C1 segment of cervical spinal cord (tissue), 14 donors: Measurements from ENCODE around the gene EZR.

Source experiments
- DNase-seq, 14 donors: peaks; one replicate each; lab custom pipeline; 2025; lab: John Stamatoyannopoulos, UW

EZR gene

DNA sequence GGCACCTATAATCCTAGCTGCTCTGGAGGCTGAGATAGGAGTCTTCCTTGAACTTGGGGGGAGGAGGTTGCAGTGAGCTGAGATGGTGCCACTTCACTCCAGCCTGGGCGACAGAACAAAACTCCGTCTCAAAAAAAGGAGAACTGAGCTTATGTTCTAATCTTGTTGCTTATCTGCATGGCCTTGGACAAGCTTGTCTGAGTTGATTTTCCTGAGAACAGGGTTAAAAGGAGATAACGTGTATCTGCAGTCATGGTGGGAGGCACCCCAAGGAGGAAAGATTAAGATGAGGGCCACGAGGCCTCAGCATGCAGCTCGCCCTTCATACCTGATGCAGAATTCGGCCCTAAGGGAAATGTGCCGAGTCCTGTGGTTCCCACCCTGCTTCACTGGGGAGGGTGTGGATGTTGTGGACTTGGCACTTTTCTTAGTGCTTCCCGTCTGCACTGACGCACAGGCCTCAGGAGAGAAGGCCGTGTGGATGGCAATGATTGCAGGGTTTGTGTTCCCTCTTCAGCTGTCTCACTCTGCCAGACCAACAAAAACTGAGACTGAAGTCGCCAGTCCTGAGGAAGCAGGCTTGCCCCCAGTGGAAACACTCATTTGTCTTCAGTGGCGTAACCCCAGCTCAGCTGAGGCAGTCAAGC, 56.3 kb downstream of the EZR start:
- DNase-seq: peak in 2 of 14 donors; percentile 18 to 70

DNA sequence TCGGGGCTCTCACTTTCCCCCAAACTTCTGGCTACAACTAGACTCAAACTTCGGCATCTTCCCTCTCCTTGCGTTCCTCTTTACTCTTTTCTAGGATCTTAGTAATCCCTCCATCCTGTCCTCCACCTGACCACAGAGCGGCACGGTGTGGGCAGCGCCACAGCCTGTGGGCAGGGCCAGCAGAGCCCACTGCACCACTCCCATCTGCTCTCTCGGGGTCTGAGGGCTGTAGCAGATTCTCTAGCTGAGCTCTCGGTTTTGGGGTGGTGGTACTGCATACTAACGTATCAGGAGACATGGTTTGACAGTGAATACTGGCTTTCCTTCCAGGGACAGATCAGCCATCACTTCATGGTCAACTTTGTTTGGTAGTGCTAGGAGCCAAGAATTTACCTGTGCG, 57.4 kb downstream of the EZR start:
- no peak for DNase-seq

DNA sequence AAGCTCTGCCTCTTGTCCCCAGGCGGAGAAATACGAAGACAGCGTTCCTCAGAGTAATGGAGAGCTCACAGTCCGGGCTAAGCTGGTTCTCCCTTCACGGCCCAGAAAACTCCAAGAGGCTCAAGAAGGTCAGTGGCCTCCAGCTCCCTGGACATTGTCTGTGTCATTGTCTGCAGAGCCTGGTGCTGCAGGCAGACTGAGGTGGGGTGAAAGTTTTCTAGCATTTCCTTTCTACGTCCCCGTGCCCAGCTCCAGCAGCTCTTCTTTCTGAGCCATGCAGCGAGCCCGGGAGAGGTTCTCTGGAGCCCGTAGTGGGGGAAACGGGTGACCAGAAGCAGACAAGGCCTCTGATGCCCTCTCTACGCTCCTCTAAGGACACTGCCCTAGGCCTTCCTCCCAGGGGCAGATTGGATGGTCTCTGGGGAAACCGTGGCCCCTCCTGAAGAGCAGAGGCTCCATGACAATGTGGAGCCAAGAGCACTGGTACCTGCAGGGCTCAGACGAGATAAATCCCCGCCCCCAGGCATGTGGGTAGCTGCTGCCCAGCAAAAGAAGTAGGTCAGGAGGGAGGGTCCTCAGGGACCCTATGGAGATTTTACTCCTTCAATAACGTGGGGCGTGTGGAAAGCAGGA, 58.4 kb downstream of the EZR start:
- DNase-seq: no peak

DNA sequence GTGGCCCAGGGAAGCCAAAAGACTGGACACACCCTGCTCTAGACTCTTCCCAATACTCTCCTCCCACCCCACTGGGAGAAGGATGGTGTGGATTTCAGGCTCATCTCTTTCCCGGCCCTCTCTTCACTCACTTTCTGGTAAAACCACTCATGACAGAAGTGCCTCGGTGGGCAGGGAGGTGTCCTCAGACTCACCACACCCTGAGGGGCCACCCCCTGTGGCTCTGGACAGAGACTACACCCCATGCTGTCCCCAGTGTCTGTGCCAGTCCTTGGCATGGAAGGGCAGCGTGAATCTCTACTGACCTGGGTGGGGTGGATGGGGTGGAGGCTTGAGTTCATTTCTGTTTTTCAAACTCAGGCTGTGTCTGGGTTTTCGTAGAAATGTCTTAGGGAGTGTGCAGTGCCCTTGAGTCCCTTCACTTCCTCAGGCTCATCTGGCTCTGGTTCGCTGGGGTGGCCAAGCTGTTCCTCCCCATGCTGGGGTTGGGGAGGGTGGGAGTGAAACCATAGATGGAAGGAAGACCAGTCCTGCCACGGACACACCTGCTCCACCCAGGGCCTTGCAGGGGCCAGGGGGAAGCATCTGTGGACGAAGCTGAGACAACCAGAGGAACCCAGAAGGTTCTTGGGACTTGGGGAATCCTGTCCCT, 59.1 kb downstream of the EZR start:
- no peak for DNase-seq

DNA sequence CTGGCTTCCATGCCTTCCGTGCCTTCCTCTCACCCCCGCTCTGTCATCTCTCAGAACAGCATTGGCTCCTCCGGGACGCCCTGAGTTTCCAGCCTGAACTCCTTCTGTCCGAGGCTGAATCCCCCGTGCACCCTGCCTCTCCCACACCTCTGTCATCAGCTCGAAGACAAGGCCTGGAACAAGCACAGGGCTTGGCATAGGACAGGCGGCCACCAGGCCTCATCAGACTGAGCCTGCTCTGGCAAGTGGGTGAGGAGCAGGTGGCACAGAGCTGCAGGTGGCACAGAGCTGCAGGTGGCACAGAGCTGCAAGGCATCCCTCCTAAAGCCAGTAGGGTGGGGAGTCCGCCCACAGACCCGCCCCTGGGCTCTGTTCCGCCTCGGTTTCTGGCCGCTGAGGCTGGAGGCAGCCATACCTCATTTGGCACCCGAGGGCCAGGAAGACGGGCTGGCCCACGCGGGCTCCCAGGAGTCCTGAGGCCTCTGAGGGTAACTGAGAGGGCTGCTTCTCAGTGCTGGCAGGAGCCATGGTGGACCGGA, 60.2 kb downstream of the EZR start:
- peak in 1 of 14 donors; percentile 92 for DNase-seq

DNA sequence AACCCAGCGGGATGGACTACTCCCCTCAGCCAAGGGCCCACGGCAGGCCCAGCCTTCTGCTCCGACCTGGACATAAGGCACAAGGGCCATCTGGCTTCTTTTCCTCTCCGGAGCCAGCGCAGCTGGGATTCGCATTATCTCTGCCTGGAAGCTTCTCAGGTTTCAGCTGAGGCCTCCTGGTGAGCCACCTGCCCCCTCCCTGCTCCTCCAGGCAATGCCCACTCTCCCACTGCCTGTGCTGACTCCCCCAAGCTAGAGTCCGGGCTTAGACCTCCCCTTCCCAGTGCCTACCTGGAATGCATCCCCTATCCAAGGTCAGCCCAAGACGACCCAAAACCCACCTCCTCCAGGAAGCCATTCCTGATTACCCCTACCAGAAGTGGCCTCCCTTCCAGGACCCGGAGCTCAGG, 60.7 kb downstream of the EZR start:
- DNase-seq: peak in 1 of 14 donors; percentile 77

DNA sequence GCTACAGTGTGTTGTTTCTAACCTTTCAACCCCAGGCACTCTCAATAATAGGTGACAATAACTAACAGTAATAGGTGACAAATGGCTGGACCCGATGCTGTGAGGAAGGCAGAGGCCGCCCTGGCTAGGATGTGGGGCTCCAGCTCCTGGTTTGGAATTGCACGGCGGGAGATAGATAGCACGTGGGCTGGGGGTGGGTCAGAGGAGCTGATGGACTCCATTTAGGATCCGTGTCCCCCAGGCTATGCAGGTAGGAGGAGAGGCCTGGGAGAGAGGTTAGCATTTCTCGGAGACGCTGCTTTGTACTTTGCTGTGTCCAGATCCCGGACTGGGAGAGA, 61.4 kb downstream of the EZR start:
- peak in 1 of 14 donors; percentile 21 for DNase-seq

DNA sequence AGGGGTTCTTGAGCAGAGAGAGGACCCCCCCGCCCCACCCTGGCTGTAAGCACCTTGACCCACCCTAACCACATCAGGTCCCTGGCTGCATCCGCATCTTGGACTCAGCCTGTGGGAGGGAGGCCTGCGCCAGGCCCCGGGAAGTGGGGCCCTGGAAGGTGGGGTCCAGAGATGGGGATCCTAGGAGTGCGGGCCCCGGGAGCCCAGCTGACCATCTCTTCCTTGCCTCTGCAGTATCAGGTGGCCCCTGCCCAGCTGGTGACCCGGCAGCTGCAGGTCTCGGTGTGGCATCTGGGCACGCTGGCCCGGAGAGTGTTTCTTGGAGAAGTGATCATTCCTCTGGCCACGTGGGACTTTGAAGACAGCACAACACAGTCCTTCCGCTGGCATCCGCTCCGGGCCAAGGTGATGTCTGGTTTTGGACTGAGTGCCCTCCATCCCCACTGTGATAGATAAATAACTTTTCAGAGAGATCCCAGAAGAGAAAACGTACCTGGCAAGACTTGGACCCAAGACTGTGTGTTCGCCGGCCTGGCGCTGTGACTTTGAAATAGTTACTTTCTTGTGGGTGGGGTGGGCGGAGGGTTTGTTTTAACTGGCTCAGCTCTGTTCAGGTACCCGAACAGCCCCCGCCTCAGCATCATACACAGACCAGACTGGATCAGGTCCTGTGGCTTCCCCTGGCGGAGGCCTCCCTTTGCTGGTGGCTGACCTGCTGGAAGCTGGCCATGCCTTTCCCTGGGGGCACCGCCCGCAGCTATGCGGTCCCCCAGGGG, 62.0 kb downstream of the EZR start:
- DNase-seq: no peak

DNA sequence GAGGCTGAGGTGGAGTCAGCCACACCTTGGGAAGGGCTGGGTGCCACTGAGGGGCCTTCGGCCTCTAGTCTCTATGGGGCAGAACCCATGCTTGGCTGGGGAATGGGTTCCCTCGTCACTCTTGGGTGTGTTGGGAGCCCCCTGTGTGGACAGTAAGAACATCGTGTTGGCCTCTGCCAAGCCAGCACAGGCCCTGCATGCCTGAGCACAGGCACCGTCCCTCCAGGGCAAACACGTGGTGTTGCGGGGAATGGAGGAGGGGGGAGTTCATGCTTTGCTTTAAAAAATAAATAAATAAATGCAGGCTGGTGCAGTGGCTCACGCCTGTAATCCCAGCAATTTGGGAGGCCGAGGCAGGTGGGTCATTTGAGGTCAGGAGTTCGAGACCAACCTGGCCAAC, 63.0 kb downstream of the EZR start:
- DNase-seq: no peak

DNA sequence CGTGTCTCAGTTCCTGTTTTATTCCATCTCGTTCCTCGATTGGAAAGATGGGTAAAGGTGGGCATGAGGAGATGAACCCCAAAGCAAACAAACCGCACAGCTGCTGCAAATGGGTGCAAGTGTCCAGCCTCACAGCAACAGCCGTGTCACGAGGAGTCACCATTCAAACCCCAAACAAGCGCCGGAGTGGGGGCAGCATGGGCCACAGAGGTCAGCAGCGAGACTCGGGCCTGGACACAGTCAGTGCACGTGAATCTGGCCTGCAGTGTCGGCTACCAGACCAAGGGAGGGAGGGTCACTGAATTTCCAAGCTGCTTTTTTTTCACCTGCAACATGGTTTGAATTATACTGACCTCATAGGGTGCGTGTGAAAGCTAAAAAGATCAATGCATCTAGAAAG, 63.5 kb downstream of the EZR start:
- DNase-seq: no peak

DNA sequence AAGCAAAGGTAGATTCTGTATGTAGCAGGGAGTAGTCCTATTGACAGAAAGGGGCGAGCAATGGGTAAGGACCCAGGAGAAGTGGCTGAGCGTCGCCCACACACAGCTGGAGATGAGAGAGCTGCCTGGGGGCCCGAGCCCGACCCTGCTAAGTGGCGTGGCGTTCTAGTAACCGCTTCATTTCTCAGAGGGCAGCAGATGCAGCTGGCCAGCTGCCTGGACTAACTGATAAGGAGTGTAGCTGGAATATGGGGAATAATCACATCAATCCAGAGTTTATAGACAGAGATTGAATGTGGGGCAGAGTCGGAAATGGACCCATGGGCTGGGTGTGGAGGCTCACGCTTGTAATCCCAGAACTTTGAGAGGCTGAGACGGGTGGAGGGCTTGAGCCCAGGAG, 64.4 kb downstream of the EZR start:
- DNase-seq: no peak

DNA sequence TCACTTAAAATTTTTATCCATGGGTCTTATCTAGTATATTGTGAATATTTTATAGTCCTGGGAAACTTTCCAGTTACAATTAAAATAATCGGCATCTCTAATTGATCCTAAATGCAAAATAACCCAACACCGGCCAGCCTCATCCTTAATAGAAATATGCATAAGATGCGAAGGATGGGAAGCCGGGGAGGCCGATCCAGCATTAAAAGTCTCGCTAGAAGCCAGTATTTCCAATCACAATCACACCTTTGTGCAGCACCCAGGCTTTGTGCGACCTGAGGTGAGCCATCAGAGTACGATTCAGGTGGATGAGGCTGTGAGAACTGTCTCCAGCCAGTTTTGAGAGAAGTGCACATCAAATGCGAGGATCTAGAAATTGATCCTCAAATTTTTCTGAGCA, 65.4 kb downstream of the EZR start:
- no peak for DNase-seq

DNA sequence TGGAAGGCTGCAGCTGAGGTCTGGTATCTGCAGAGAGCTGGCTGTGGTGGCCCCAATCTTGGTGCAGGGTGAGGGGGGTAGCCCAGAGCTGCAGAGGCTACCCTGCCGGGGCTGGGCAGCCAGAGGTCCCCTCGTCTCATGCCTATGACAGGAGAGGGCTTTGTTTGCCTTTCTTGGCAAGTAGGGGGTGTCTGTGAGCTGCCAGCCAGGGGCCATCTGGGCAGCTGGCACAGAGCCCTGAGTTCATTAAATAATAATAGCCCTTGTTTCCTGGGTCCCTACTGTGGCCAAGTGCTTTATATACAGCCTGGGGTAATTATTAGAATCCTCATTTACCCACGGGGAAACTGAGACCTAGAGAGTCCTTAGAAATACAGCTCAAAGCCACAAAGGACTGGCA, 66.6 kb downstream of the EZR start:
- DNase-seq: peak in 13 of 14 donors; percentile 33 to 81 (median 75)

DNA sequence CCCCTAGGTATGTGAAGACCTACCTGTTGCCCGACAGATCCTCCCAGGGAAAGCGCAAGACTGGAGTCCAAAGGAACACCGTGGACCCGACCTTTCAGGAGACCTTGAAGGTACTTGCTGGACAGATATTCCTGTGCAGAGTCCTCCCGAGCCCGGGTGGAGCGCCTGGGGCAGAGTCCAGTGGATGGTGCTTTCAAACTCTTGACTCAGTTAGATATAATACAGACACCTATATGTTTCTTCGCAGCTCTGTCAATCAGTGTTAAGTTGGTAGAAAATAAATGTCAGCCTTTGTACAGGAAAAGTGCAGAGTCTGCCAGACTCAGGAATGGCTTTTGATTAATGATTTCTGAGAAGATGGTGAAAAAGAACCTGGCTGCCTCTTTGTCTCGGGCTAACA, 67.2 kb downstream of the EZR start:
- DNase-seq: no peak

DNA sequence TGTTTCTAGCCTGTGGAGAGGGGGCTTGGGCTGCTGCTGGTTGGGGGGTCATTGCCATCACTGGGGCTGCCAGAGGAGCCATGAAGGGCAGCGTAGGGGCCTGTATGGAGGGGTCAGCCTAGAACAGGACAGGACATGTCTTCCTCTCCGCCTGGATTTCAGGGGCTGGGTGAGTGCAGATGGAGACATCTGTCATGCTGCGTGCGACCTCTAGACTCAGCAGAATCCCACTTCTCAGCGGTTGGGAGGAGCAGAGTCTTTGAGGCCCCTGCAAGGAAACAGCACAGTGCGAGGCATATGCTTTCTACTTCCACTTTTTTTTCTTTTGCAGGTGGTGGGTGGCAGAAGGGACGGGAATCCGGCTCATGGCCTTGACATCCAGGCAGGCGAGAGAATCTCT, 67.9 kb downstream of the EZR start:
- DNase-seq: no peak

DNA sequence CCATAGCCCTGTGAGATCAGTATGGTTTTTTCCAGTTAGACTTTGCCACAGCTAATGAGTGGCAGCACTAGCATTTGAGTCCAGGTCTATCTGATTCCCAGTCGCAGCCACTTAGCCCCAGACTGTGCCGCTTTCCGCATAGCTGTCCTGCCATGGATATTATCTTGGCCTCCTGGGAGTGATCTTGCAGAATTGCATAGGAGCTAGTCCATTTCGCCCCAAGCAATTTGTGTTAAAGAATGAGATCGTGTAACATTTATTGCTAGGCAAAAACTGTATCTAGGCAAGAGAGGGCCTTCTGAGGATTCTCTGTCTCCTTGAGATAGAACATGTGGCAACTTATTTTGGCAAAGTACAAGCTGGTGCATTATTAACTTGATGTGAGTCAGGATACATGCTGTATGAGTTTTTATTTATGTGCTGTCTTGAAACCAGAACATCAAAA, 74.2 kb downstream of the EZR start:
- no peak for DNase-seq

DNA sequence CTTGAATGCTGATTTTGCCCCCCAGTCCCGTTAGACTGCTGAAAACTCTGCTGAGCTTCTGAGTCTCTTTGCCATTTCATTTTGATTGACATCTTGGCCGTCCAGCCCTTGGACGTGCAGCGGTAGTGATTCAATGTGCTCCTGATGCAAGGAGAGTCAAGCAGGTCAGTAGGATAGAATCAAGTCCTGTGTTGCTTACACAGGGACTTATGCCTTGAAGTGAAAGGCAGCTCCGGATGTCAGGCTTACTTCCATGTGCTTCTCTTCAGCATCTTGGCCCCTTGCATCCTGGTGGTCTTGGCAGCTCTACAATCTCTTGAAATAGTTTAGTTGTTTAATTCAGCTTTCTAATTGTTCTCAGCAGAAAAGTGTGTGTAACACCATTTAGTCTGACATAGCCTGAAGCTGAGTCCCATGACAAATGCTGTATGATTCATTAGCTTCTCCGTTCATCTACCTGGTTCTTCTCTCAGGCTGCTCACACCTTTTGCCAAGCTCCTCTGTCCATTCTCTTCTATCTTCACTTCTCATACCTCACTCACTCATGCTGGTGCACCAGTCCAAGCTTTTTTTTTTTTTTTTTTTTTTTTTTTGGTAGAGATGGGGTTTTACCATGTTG, 76.0 kb downstream of the EZR start:
- no peak for DNase-seq

DNA sequence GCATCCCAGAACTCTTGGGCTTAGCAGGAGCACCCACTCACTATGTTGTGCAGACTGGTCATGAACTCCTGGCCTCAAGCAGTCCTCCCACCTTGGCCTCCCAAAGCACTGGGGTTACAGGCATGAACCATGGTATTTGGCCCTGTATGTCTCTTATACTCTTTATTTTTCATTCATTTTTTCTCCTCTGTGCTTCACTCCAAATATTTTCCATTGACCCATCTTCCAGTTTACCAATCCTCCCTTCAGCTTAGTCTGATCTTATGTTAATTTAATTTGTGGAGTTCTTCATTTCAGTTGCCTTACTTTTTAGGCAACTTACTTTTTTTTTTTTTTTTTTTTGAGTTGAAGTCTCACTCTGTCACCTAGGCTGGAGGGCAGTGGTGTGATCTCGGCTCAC, 79.5 kb downstream of the EZR start:
- no peak for DNase-seq

DNA sequence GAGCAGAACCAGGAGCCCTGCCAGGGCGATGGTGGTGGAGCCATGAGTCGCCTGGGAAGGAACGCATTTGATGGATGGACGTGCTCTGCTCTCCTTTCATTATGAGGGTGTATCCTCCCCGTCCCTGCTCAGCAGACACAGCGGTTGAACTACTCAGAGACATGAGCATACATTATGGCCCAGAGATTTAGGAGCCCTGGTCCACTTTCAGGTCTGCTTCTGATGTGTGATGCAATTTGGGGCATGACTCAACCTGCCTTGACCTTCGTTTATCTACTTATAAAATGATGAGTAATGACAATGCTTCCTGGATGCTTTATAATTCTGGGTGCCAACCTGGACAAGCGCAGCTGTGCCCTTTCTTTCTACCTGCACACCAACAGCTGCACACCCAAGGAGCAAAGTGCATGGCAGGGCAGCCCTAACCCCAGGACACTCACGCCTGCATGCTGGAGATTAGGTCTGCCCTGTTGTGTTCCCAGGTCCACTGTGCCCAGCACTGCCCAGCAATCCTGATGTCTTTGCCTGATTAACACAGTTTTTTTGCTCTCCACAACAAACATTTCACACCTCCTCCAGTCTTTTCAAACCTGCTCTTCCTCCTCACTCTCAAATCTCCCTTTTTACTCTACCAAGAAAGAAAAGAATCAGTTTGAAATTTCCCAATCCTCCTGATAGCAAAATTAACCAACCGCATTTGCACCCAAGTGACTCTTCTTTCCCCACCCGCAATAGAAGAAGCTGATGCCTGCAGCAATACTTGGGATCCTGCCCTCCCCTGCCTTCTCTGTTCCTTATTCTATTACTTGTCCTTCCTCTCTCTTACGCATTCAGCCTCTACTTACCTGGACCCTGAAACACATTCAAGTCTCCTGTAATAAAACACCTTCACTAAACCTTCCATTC, 81.2 kb downstream of the EZR start:
- no peak for DNase-seq

DNA sequence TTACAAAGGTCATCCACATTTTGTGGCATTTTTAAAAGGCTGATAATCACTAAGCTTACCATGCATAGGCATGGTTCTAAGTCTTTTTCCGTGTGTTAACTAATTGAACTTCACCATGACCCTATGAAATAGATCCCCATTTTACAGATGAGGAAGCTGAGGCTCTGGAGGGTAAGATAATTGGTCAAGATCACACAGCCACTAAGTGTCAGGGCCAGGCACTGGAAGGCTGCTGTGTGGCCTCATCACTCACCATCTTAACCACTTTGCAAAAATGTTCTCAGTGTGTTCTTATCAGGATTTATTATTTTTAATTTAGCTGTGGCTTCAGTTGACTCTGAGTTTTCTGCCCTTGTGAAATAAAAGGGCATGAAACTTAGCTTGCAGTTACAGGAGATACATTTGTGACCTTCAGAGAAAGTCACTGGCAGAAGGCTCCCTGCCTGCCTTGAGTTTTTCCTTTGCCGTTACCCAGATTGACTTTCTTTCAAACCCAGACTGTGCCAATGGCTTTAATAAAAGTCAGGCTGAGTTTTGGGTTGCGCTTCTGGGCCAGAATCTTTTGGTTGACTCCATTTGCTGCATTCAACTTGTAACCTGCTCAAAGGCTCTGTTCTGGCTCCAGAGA, 82.0 kb downstream of the EZR start:
- DNase-seq: peak in 1 of 14 donors; percentile 23
